GM12878 (cell line): Measurements from ENCODE around the gene NFYC. TPM values are rescaled to one million over a fixed set of nuclear protein-coding genes. Genes with fewer than 3 reads are reported as not detected.

Experiments
- ATAC-seq: fragments of 200-7000 bp; cut with Tn5 transposase; 3 replicates; pipeline ENCODE4 v1.9.1; 2020; ENCODE audit warnings: mild to moderate bottlenecking, moderate library complexity
- BruUV-seq: library from RNA; stranded (reverse); fragments of 400-500 nt; replicated peaks from 2 replicates; lab custom pipeline; 2021; lab: Mats Ljungman, UMichigan
- CTCF ChIA-PET: fragments of 300-600 bp; sonication (Branson Sonifier 250); formaldehyde crosslinking; extraction: SDS; loops from one replicate; lab custom pipeline; 2021; ENCODE audit warnings: inconsistent platforms; lab: Yijun Ruan, JAX
- POLR2A ChIA-PET: fragments of 350-600 bp; formaldehyde crosslinking; extraction: SDS; loops from one replicate; lab custom pipeline; 2021; ENCODE audit warnings: inconsistent platforms; lab: Charles Lee
- RAD21 ChIA-PET: fragments of 300-600 bp; sonication (Branson Sonifier 250); formaldehyde crosslinking; loops from one replicate; lab custom pipeline; 2023; ENCODE audit warnings: antibody characterized with exemption; ENCODE audit not compliant: unreplicated experiment; lab: Charles Lee
- SMC1A ChIA-PET: fragments of 300-600 bp; sonication (Branson Sonifier 250); formaldehyde crosslinking; loops from one replicate; lab custom pipeline; 2023; ENCODE audit not compliant: unreplicated experiment, uncharacterized antibody; lab: Charles Lee
- DNase-seq: peaks from one replicate; pipeline ENCODE4 v3.0.0-alpha.2; 2011; ENCODE audit warnings: low read depth, low spot score
- FAIRE-seq: peaks from 3 replicates; lab custom pipeline; 2011; peaks lifted over from hg19 to GRCh38; lab: Jason Lieb, UNC
- H2AFZ ChIP-seq: 2 replicates; pipeline ENCODE4 v1.6.0; 2011; ENCODE audit warnings: low read depth, low read length, control low read depth; ENCODE audit not compliant: control insufficient read depth
- H3K27ac ChIP-seq: 2 replicates; pipeline ENCODE4 v1.5.1; 2011; ENCODE audit warnings: control low read depth; ENCODE audit not compliant: control insufficient read depth, insufficient read depth
- H3K27me3 ChIP-seq, 2 experiments: replicated peaks in 1 of 2; 2 replicates each; pipeline versions ENCODE4 v1.6.0 to v1.6.1; 2011; ENCODE audit warnings: low read length in 1 of 2; ENCODE audit not compliant: control insufficient read depth in 2 of 2, insufficient read depth in 2 of 2
- H3K36me3 ChIP-seq, 2 experiments: 2 replicates each; pipeline ENCODE4 v1.5.1; 2011; ENCODE audit warnings: low read length in 1 of 2; ENCODE audit not compliant: control insufficient read depth in 2 of 2, insufficient read depth in 2 of 2
- H3K4me1 ChIP-seq: 2 replicates; pipeline ENCODE4 v1.6.1; 2011; ENCODE audit warnings: mild to moderate bottlenecking, low read length, moderate library complexity, mixed read lengths; ENCODE audit not compliant: control insufficient read depth, insufficient read depth
- H3K4me2 ChIP-seq: 2 replicates; pipeline ENCODE4 v1.6.0; 2011; ENCODE audit warnings: control low read depth; ENCODE audit not compliant: control insufficient read depth, insufficient read depth
- H3K4me3 ChIP-seq: fragments of 200-600 bp; sonication (generic); 2 replicates; pipeline ENCODE4 v1.5.1; 2016
- H3K79me2 ChIP-seq: 2 replicates; pipeline ENCODE4 v1.6.0; 2011; ENCODE audit warnings: low read length; ENCODE audit not compliant: control insufficient read depth, insufficient read depth
- H3K9ac ChIP-seq: 2 replicates; pipeline ENCODE4 v1.8.0; 2011; ENCODE audit warnings: low read length, control low read depth, mixed read lengths; ENCODE audit not compliant: control insufficient read depth, insufficient read depth
- H3K9me3 ChIP-seq: replicated peaks from 3 replicates; pipeline ENCODE4 v1.5.1; 2011; ENCODE audit warnings: mild to moderate bottlenecking, low read length; ENCODE audit not compliant: control insufficient read depth, insufficient read depth
- H4K20me1 ChIP-seq: 2 replicates; pipeline ENCODE4 v1.6.0; 2011; ENCODE audit not compliant: control insufficient read depth, insufficient read depth
- BACH1 ChIP-seq: fragments of 450-650 bp; IDR thresholded peaks from 2 replicates; pipeline ENCODE4 v1.6.1; 2017; ENCODE audit warnings: mild to moderate bottlenecking, borderline replicate concordance
- CBFB ChIP-seq: IDR thresholded peaks from 2 replicates; pipeline ENCODE4 v1.6.1; 2016; ENCODE audit warnings: antibody characterized with exemption, low read depth
- HDGF ChIP-seq: fragments of 450-650 bp; IDR thresholded peaks from 2 replicates; pipeline ENCODE4 v1.6.1; 2016; ENCODE audit warnings: antibody characterized with exemption
- PKNOX1 ChIP-seq: fragments of 450-650 bp; IDR thresholded peaks from 2 replicates; pipeline ENCODE4 v1.6.1; 2016; ENCODE audit warnings: mild to moderate bottlenecking
- RB1 ChIP-seq: fragments of 450-650 bp; formaldehyde crosslinking; IDR thresholded peaks from 2 replicates; pipeline ENCODE4 v1.6.1; 2017; ENCODE audit warnings: mild to moderate bottlenecking, borderline replicate concordance
- SIN3A ChIP-seq: IDR thresholded peaks from 2 replicates; pipeline ENCODE4 v1.6.1; 2012; ENCODE audit warnings: low read depth, low read length, improper control_type of control experiment
- SRF ChIP-seq, 2 experiments: IDR thresholded peaks; 2 replicates each; pipeline ENCODE4 v1.6.1; 2011; ENCODE audit warnings: low read depth in 2 of 2, low read length in 2 of 2, mild to moderate bottlenecking in 1 of 2, moderate library complexity in 1 of 2
- STAT1 ChIP-seq: fragments of 450-650 bp; conservative IDR thresholded peaks from 2 replicates; pipeline ENCODE4 v1.6.1; 2014; ENCODE audit warnings: antibody characterized with exemption, mild to moderate bottlenecking
- WGBS: methylation state at CpG from one replicate; pipeline ENCODE4 v1.1.6; 2016; ENCODE audit warnings: low lambda C conversion rate; ENCODE audit not compliant: insufficient replicate concordance, insufficient coverage; ENCODE audit errors: missing lambda C conversion rate; 5-methylcytosine and 5-hydroxymethylcytosine counted together
- in situ Hi-C: fragments of 300-500 bp; cut with MboI; formaldehyde crosslinking; loops from 9 replicates; pipeline ENCODE4 v1.14.3; 2018; ENCODE audit warnings: mixed read lengths
- intact Hi-C: fragments of 100-400 bp; cut with micrococcal nuclease; formaldehyde crosslinking; loops from one replicate; pipeline ENCODE4 v1.14.2; 2022; ENCODE audit not compliant: unreplicated experiment
- polyA plus RNA-seq, 11 experiments: library from polyadenylated mRNA; depleted of rRNA in 4 of 11; unstranded in 6 of 11; stranded (reverse) in 5 of 11; fragments of >200 nt; fragmentation: Nextera tagmentation in 4 of 11; fragmentation: Illumina TruSeq in 1 of 11; extraction: Ambion mirVana in 4 of 11; extraction: Trizol in 1 of 11; gene quantifications; 1 replicate in 1 of 11; 2 replicates in 10 of 11; pipeline versions ENCODE4 v1.2.1 to v1.2.3, GENCODE V29; 2011 to 2016; ENCODE audit warnings: inconsistent platforms in 2 of 11, missing spikeins in 2 of 11, low read depth in 1 of 11
- total RNA-seq, 4 experiments: library from RNA; depleted of rRNA in 3 of 4; stranded (reverse); fragments of >200 nt in 3 of 4; fragmentation: Illumina TruSeq in 1 of 4; extraction: Trizol in 1 of 4; gene quantifications; 2 replicates each; pipeline versions ENCODE4 v1.2.1 to v1.2.3, GENCODE V29; 2013 to 2021

NFYC gene
- total and polyA plus RNA-seq, 10 of the 15 experiments (the other 5 are each of a cell fraction or from before 2014, with no cell fraction given), result 4.3 to 84.2 (median 58.3) TPM

DNA sequence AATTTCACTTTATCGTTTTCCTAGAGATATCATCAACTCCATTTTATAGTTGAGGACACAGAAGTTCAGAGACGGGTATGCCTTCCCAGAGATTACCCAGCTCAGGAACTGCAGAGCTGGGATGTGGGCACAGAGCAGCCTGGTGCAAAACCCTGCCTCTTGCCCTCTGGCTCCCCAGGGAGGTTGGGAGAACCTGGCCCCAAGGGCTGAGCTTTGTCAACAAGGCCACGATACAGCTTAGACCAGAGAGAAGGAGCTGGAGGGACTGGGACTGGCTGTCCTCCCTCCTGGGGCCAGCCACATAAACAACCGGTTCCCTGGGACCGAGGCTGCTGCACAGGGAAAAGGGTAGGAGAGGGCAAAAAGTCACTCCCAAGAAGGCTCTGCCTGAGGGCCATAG, 29.8 kb upstream of the NFYC start:
- Histone ChIP-seq H3K36me3 (no peaks in the 10 kb centered on the region), H3K4me1 (peaks cover 3% of the 10 kb centered on the region; the same call in 1 of the 2 replicates), H3K9ac (no peak overlapping the region), H3K4me2 (no peak overlapping the region), H3K27me3 (no peaks in the 10 kb centered on the region), H3K4me3 (no peak overlapping the region), H3K9me3 (no peaks in the 10 kb centered on the region), H3K27ac (no peak overlapping the region), H4K20me1 (no peaks in the 10 kb centered on the region), H3K79me2 (no peaks in the 10 kb centered on the region), H2AFZ (no peak overlapping the region)
- no TSS peak for BruUV-seq
- RAD21 ChIA-PET, result no interaction called here
- CTCF ChIA-PET, result interaction anchor here (0.6 to 2.3 kb wide), 4 partner anchors 31 to 49 kb away, joined by 3 to 12 read pairs (median 3); no protein-coding TSS in a partner anchor
- no peak for ATAC-seq
- in situ Hi-C loops (no loop called here), intact Hi-C loops (no loop called here)
- SMC1A ChIA-PET, result interaction anchor here (1.2 kb wide), 1 partner anchor 30 kb away, joined by 3 read pairs; the partner anchor contains the start of gene NFYC
- TF ChIP-seq STAT1, result no peak
- no peak for TF ChIP-seq SIN3A
- TF ChIP-seq PKNOX1, result no peak
- no peak for TF ChIP-seq BACH1
- TF ChIP-seq RB1, result no peak
- TF ChIP-seq HDGF, result no peak
- no peak for TF ChIP-seq SRF (IDR thresholded peaks at IDR 0.05; ENCODE audit: low read depth in 2 of 2, low read length in 2 of 2)
- no peak for TF ChIP-seq CBFB
- DNase-seq, result no peak
- 40% methylated on average over 5 of the region's 5 CpGs for WGBS
- POLR2A ChIA-PET, result interaction anchor here (0.8 kb wide), 1 partner anchor 49 kb away, joined by 3 read pairs; no protein-coding TSS in a partner anchor
- FAIRE-seq, result no peak
